ENCODE results near the gene FOS. TPM values are rescaled to one million over a fixed set of nuclear protein-coding genes. Genes with fewer than 3 reads are reported as not detected.

FOS gene
- total RNA-seq, 1 donor = 108 TPM

GRCh38 chr14:75274899-75275569 is 3.6 kb upstream of the FOS start:
- no peak overlapping the region for H3K4me3 ChIP-seq (ENCODE audit: low read depth, low read length)
- no peak for TF ChIP-seq CTCF (IDR thresholded peaks at IDR 0.05; ENCODE audit: insufficient read depth, low read depth, low read length)
- DNase-seq (ENCODE audit: low read depth) = peak; percentile 95

- H3K4me3 ChIP-seq (ENCODE audit: low read depth, low read length) = no peak overlapping the region
- no peak for TF ChIP-seq CTCF (IDR thresholded peaks at IDR 0.05; ENCODE audit: insufficient read depth, low read depth, low read length)
- DNase-seq (ENCODE audit: low read depth) = no peak
These were observed 3.0 kb upstream of the FOS start for GRCh38 chr14:75275598-75275997.

- peak; percentile 97 for DNase-seq (ENCODE audit: low read depth)
- no peak for TF ChIP-seq CTCF (IDR thresholded peaks at IDR 0.05; ENCODE audit: insufficient read depth, low read depth, low read length)
- H3K4me3 ChIP-seq (ENCODE audit: low read depth, low read length) = peak overlapping the region; percentile 66
These were observed 1.4 kb upstream of the FOS start for GRCh38 chr14:75277008-75277814.

GRCh38 chr14:75277815-75278421 is 710 bp upstream of the FOS start:
- DNase-seq (ENCODE audit: low read depth) = no peak
- peak overlapping the region; percentile 66 for H3K4me3 ChIP-seq (ENCODE audit: low read depth, low read length)
- no peak for TF ChIP-seq CTCF (IDR thresholded peaks at IDR 0.05; ENCODE audit: insufficient read depth, low read depth, low read length)

- H3K4me3 ChIP-seq (ENCODE audit: low read depth, low read length) = peak overlapping the region; percentile 88
- no peak for TF ChIP-seq CTCF (IDR thresholded peaks at IDR 0.05; ENCODE audit: insufficient read depth, low read depth, low read length)
- peak; percentile 79 for DNase-seq (ENCODE audit: low read depth)
These were observed 630 bp downstream of the FOS start for GRCh38 chr14:75279153-75279762.

GRCh38 chr14:75279763-75280290 is 1.2 kb downstream of the FOS start:
- TF ChIP-seq CTCF (IDR thresholded peaks at IDR 0.05; ENCODE audit: insufficient read depth, low read depth, low read length) = no peak

More at GRCh38 chr14:75279763-75280290, 1.2 kb downstream of the FOS start:
- DNase-seq (ENCODE audit: low read depth) = no peak
- H3K4me3 ChIP-seq (ENCODE audit: low read depth, low read length) = peak overlapping the region; percentile 88
